ENCODE data around the gene ACP7.

DNA sequence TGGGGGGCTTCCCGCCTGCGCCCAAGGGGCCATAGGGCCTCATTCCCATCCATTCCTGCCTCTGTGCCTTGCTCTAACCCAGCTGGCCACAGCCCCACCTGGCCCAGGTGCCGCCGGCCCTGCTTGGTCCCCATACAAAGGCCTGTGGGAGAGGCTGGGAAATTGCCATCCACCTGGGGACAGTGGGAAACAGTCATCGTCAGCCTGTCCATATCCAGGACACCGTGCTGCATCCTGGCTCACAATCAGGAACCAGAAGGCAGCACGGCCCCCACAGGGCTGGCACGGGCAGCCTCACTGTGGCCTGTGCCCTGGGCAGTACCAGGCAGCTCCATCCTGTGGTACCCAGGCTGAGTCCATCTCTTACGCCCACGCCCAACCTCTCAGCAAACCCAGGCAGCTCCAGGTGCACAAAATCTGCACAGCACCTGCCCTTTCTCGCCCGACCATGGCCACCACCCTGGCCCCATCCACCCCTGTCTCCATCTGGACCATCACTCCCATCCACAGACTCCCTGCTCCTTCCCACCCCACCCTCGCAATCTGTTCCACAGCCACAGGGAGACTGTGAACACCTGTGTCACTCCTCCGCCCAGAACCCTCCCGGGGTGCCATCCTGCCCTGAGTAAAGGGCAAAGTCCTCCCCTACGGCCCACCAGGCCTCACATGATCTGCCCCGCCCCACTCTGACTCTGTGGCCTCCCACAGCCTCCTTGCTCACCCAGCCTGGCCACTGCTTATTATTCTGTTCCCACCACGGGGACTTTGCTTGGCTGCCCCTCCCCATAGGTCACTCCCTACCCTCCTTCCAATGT is 30.7 kb upstream of the ACP7 start:
- no peak for TF ChIP-seq POLR2A (IDR thresholded peaks at IDR 0.05; ENCODE audit: low read depth, low read length)
- TF ChIP-seq, protein P1, sequence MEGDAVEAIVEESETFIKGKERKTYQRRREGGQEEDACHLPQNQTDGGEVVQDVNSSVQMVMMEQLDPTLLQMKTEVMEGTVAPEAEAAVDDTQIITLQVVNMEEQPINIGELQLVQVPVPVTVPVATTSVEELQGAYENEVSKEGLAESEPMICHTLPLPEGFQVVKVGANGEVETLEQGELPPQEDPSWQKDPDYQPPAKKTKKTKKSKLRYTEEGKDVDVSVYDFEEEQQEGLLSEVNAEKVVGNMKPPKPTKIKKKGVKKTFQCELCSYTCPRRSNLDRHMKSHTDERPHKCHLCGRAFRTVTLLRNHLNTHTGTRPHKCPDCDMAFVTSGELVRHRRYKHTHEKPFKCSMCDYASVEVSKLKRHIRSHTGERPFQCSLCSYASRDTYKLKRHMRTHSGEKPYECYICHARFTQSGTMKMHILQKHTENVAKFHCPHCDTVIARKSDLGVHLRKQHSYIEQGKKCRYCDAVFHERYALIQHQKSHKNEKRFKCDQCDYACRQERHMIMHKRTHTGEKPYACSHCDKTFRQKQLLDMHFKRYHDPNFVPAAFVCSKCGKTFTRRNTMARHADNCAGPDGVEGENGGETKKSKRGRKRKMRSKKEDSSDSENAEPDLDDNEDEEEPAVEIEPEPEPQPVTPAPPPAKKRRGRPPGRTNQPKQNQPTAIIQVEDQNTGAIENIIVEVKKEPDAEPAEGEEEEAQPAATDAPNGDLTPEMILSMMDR (IDR thresholded peaks at IDR 0.05; ENCODE audit: extremely low read depth in 1 of 2, insufficient read depth in 1 of 2, low read depth in 1 of 2, low read length in 2 of 2): no peak
- TF ChIP-seq POLR2AphosphoS5 (IDR thresholded peaks at IDR 0.05; ENCODE audit: insufficient read depth, low read depth, low read length): no peak
- no peak for TF ChIP-seq JUN (IDR thresholded peaks at IDR 0.05; ENCODE audit: borderline replicate concordance, insufficient read depth, insufficient read length, low read depth)
- TF ChIP-seq, protein P2, sequence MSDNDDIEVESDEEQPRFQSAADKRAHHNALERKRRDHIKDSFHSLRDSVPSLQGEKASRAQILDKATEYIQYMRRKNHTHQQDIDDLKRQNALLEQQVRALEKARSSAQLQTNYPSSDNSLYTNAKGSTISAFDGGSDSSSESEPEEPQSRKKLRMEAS (IDR thresholded peaks at IDR 0.05; ENCODE audit: insufficient read depth, insufficient read length): no peak
